SU-DHL-6 (cell line): Measurements from ENCODE around the gene SLC22A4.

Experiments
- H2AFZ ChIP-seq: fragments of 200-600 bp; sonication (generic); 2 replicates; pipeline ENCODE4 v1.6.1; 2014; ENCODE audit warnings: low read depth, mild to moderate bottlenecking, moderate library complexity, mixed read lengths, antibody characterized with exemption, low read length; ENCODE audit not compliant: severe bottlenecking
- H3F3A ChIP-seq: fragments of 200-600 bp; shearing (Covaris generic); 2 replicates; pipeline ENCODE4 v1.6.0; 2016; ENCODE audit warnings: antibody characterized with exemption, mild to moderate bottlenecking; ENCODE audit not compliant: insufficient read depth
- H3K27ac ChIP-seq: fragments of 200-600 bp; sonication (generic); 2 replicates; pipeline ENCODE4 v1.5.1; 2016; ENCODE audit warnings: low read depth, mild to moderate bottlenecking, low read length, moderate library complexity, mixed read lengths
- H3K27me3 ChIP-seq: fragments of 200-600 bp; sonication (generic), shearing (Covaris generic); 2 replicates; pipeline ENCODE4 v1.6.0; 2014; ENCODE audit warnings: mild to moderate bottlenecking, low read length
- H3K36me3 ChIP-seq: fragments of 200-600 bp; sonication (generic); 2 replicates; pipeline ENCODE4 v1.6.1; 2014; ENCODE audit warnings: mild to moderate bottlenecking, low read length, mixed read lengths
- H3K4me2 ChIP-seq: fragments of 300-600, 200-600 bp; shearing (Covaris generic), sonication (generic); 2 replicates; pipeline ENCODE4 v1.6.0; 2014; ENCODE audit warnings: low read length, low read depth, mild to moderate bottlenecking; ENCODE audit not compliant: poor library complexity, severe bottlenecking
- H3K4me3 ChIP-seq: fragments of 200-600 bp; sonication (generic); 2 replicates; pipeline ENCODE4 v1.5.1; 2014; ENCODE audit warnings: antibody characterized with exemption, low read length, mild to moderate bottlenecking, mixed read lengths; ENCODE audit not compliant: insufficient read depth, poor library complexity, severe bottlenecking
- H3K79me2 ChIP-seq: fragments of 200-600 bp; sonication (generic); 2 replicates; pipeline ENCODE4 v1.6.1; 2014; ENCODE audit warnings: mild to moderate bottlenecking, low read length, moderate library complexity; ENCODE audit not compliant: insufficient read depth
- H3K9ac ChIP-seq: fragments of 200-600 bp; sonication (generic); 2 replicates; pipeline ENCODE4 v1.7.0; 2014; ENCODE audit warnings: mild to moderate bottlenecking, low read length
- H3K9me2 ChIP-seq: fragments of 200-600 bp; sonication (generic); replicated peaks from 2 replicates; pipeline ENCODE4 v1.6.1; 2014; ENCODE audit warnings: low read length; ENCODE audit not compliant: insufficient read depth
- H3K9me3 ChIP-seq: fragments of 200-600 bp; sonication (generic); 2 replicates; pipeline ENCODE4 v1.6.1; 2014; ENCODE audit warnings: low read length, mixed read lengths; ENCODE audit not compliant: insufficient read depth
- H4K20me1 ChIP-seq: fragments of 200-600 bp; sonication (generic); 2 replicates; pipeline ENCODE4 v1.6.1; 2014; ENCODE audit warnings: low read depth, mild to moderate bottlenecking, antibody characterized with exemption, low read length, moderate library complexity, mixed read lengths
- CTCF ChIP-seq: fragments of 200-600 bp; sonication (generic); IDR thresholded peaks from one replicate; pipeline ENCODE4 v1.5.1; 2017; ENCODE audit warnings: antibody characterized with exemption, mild to moderate bottlenecking, low read length, moderate library complexity; ENCODE audit not compliant: insufficient read depth, poor library complexity, severe bottlenecking
- EZH2phosphoT487 ChIP-seq: fragments of 200-600 bp; sonication (generic), shearing (Covaris generic); conservative IDR thresholded peaks from 2 replicates; pipeline ENCODE4 v1.6.1; 2018; ENCODE audit warnings: mild to moderate bottlenecking, antibody characterized with exemption, low read length, moderate library complexity, mixed read lengths

Gene SLC22A4

GRCh38 chr5:132309679-132310078 lies 15.5 kb downstream of the SLC22A4 start:
- Histone ChIP-seq H3K27ac (no peak overlapping the region), H3K9me3 (no peaks in the 10 kb centered on the region), H3K9me2 (no peaks in the 10 kb centered on the region), H3K9ac (no peak overlapping the region), H3F3A (no peaks in the 10 kb centered on the region), H3K4me2 (no peak overlapping the region), H3K79me2 (no peaks in the 10 kb centered on the region), H3K36me3 (no peaks in the 10 kb centered on the region), H2AFZ (no peak overlapping the region), H3K4me3 (no peak overlapping the region), H4K20me1 (no peaks in the 10 kb centered on the region), H3K27me3 (no peaks in the 10 kb centered on the region)
- no peak for TF ChIP-seq EZH2phosphoT487
- no peak for TF ChIP-seq CTCF

GRCh38 chr5:132310141-132310834 lies 16.1 kb downstream of the SLC22A4 start:
- Histone ChIP-seq H3K27ac (no peak overlapping the region), H3K9ac (no peak overlapping the region), H4K20me1 (no peaks in the 10 kb centered on the region), H3K4me3 (no peak overlapping the region), H2AFZ (no peak overlapping the region), H3K36me3 (no peaks in the 10 kb centered on the region), H3K9me2 (no peaks in the 10 kb centered on the region), H3K9me3 (no peaks in the 10 kb centered on the region), H3K4me2 (no peak overlapping the region), H3K27me3 (no peaks in the 10 kb centered on the region), H3F3A (no peaks in the 10 kb centered on the region), H3K79me2 (no peaks in the 10 kb centered on the region)
- TF ChIP-seq EZH2phosphoT487 (no peak), CTCF (no peak)

GRCh38 chr5:132313366-132313765 lies 19.2 kb downstream of the SLC22A4 start:
- Histone ChIP-seq H3F3A (no peaks in the 10 kb centered on the region), H3K9me2 (no peaks in the 10 kb centered on the region), H3K9ac (no peak overlapping the region), H3K27ac (no peak overlapping the region), H3K4me3 (no peak overlapping the region), H4K20me1 (no peaks in the 10 kb centered on the region), H3K36me3 (no peaks in the 10 kb centered on the region), H3K27me3 (no peaks in the 10 kb centered on the region), H3K9me3 (no peaks in the 10 kb centered on the region), H3K4me2 (no peak overlapping the region), H2AFZ (no peak overlapping the region), H3K79me2 (no peaks in the 10 kb centered on the region)
- TF ChIP-seq EZH2phosphoT487: no peak

GRCh38 chr5:132313961-132314432 lies 19.8 kb downstream of the SLC22A4 start:
- Histone ChIP-seq H3K27ac (no peak overlapping the region), H3K9me2 (no peaks in the 10 kb centered on the region), H3K36me3 (no peaks in the 10 kb centered on the region), H3F3A (no peaks in the 10 kb centered on the region), H3K79me2 (no peaks in the 10 kb centered on the region), H2AFZ (no peak overlapping the region), H3K27me3 (no peaks in the 10 kb centered on the region), H4K20me1 (no peaks in the 10 kb centered on the region), H3K4me3 (no peak overlapping the region), H3K4me2 (no peak overlapping the region), H3K9me3 (no peaks in the 10 kb centered on the region), H3K9ac (no peak overlapping the region)
- TF ChIP-seq EZH2phosphoT487 (no peak), CTCF (no peak)
